Lower leg skin (tissue), 4 donors: ENCODE data around the gene TSEN2. TPM values are rescaled to one million over a fixed set of nuclear protein-coding genes. Genes with fewer than 3 reads are reported as not detected.

ENCODE experiments used
- DNase-seq, 2 donors: peaks; one replicate each; pipeline ENCODE4 v3.0.0-alpha.2; 2019; ENCODE audit warnings: low spot score in 2 of 2
- H3K4me3 ChIP-seq: fragments of 200-600 bp; sonication (generic); 2 replicates; pipeline ENCODE4 v1.5.1; 2017; ENCODE audit warnings: mild to moderate bottlenecking, low read depth; ENCODE audit not compliant: poor library complexity, severe bottlenecking
- POLR2A ChIP-seq, 2 donors: fragments of 450-650 bp; IDR thresholded peaks; one replicate each; pipeline ENCODE4 v1.6.1; 2016 to 2017; ENCODE audit warnings: antibody characterized with exemption in 2 of 2, mild to moderate bottlenecking in 1 of 2, moderate library complexity in 1 of 2
- WGBS, 2 donors: methylation state at CpG; one replicate each; pipeline ENCODE4 v1.1.5; 2018; 5-methylcytosine and 5-hydroxymethylcytosine counted together
- intact Hi-C: fragments of 100-400 bp; cut with DNase I; formaldehyde crosslinking; loops from one replicate; pipeline ENCODE4 v1.15.0; 2023; ENCODE audit warnings: low total_unique reads
- total RNA-seq, 4 donors: library from RNA; depleted of rRNA; stranded (reverse); fragments of >200 nt; gene quantifications; one replicate each; pipeline ENCODE4 v1.1.0, GENCODE V29; 2016
- TF ChIP-seq, protein P1 (sequence below), 3 donors: fragments of 450-650 bp; IDR thresholded peaks; one replicate each; pipeline ENCODE4 v1.5.1; 2016; ENCODE audit warnings: antibody characterized with exemption in 3 of 3, mild to moderate bottlenecking in 3 of 3, moderate library complexity in 2 of 3

Gene TSEN2
- total RNA-seq, 4 donors from 2014 or later: 7.8 to 17.8 (median 12.7) TPM

DNA sequence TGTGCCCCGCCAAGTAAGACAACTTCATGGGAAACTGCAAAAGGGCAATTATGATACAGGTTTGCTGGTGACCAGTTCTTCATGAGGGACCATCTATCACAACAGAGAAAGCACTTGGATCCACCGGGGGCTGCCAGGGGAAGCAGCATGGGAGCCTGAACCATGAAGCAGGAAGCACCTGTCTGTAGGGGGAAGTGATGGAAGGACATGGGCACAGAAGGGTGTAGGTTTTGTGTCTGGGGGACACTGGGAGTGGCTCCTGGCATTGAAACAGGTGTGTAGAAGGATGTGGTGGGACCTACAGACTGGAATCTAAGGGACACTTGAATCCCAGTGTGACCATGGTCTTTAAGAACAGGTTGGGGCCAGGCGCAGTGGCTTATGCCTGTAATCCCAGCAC lies 95.2 kb downstream of the TSEN2 start:
- intact Hi-C loops: no loop called here
- TF ChIP-seq POLR2A (IDR thresholded peaks at IDR 0.05): no peak
- TF ChIP-seq, protein P1, sequence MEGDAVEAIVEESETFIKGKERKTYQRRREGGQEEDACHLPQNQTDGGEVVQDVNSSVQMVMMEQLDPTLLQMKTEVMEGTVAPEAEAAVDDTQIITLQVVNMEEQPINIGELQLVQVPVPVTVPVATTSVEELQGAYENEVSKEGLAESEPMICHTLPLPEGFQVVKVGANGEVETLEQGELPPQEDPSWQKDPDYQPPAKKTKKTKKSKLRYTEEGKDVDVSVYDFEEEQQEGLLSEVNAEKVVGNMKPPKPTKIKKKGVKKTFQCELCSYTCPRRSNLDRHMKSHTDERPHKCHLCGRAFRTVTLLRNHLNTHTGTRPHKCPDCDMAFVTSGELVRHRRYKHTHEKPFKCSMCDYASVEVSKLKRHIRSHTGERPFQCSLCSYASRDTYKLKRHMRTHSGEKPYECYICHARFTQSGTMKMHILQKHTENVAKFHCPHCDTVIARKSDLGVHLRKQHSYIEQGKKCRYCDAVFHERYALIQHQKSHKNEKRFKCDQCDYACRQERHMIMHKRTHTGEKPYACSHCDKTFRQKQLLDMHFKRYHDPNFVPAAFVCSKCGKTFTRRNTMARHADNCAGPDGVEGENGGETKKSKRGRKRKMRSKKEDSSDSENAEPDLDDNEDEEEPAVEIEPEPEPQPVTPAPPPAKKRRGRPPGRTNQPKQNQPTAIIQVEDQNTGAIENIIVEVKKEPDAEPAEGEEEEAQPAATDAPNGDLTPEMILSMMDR (IDR thresholded peaks at IDR 0.05): no peak
- 89 to 93% methylated on average over 3 of the region's 3 CpGs for WGBS, 2 donors
- H3K4me3 ChIP-seq: no peak overlapping the region
- peak in 1 of 2 donors; percentile 63 for DNase-seq

DNA sequence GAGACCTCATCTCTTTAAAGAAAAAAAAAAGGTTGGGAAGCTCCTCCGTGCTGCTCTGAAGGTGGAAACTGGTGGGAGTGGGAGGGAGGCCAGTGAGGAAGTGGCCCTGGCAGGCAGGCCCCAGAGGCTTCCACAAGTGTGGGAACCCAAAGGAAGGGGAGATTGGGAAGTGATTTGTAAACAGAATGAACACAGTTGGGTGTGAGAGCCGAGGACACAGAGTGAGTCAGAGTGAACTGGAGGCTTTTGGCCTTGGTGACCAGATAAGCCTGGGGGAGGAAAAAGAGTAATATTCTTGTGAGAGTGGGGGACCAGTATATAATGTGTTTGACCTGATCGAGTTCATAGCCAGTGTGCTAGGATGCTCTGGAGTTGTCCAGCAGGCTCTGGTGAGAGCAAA lies 95.6 kb downstream of the TSEN2 start:
- TF ChIP-seq, protein P1 (IDR thresholded peaks at IDR 0.05): no peak
- no peak for TF ChIP-seq POLR2A (IDR thresholded peaks at IDR 0.05)
- DNase-seq: peak in 1 of 2 donors; percentile 60
- WGBS, 2 donors: 57 to 70% methylated on average over 3 of the region's 3 CpGs
- H3K4me3 ChIP-seq: no peak overlapping the region
- intact Hi-C loops: no loop called here

DNA sequence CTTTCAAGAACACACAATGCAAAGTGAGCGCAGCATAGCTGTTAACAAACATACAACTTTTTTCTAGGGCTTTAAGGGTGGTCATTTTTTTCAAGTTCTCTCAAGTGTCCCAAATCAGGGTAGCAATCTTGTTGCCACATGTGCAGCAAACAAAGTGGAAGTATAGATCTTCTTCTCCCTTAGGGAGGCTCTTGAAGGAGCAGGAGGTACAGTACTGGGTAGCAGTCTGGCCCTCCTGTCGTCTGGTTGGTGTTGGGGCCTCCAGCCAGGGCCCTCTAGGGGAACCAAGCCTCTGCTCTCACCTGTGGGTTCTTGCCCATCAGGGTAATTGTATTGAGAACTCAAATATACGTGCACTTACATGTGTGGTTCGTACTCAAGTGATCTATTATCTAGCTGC lies 98.5 kb downstream of the TSEN2 start:
- intact Hi-C loops: no loop called here
- DNase-seq: no peak
- WGBS, 2 donors: 78 to 84% methylated on average over 4 of the region's 4 CpGs
- TF ChIP-seq POLR2A (IDR thresholded peaks at IDR 0.05): no peak
- TF ChIP-seq, protein P1 (IDR thresholded peaks at IDR 0.05): no peak
- H3K4me3 ChIP-seq: no peak overlapping the region

Other genes with a start within 250 kb of the TSEN2 start
- gene PPARG, start 195.4 kb upstream of the TSEN2 start, total RNA-seq: 10 to 100 TPM in 2 of 4 donors, 1 to 10 TPM in 2; 8.4 to 14.1 (median 9.8) TPM
- 1 to 10 TPM; 1.8 to 4.3 (median 3.2) TPM for gene MKRN2OS, start 61.0 kb downstream of the TSEN2 start, total RNA-seq
- gene MKRN2, start 72.6 kb downstream of the TSEN2 start, total RNA-seq: 10 to 100 TPM; 18.5 to 35.6 (median 29.3) TPM
- 100 to 1,000 TPM; 126 to 140 (median 131) TPM for gene RAF1, start 179.6 kb downstream of the TSEN2 start, total RNA-seq